Endothelial cell of umbilical vein (primary cell): ENCODE measurements around the gene CFP. TPM values are rescaled to one million over a fixed set of nuclear protein-coding genes. Genes with fewer than 3 reads are reported as not detected.

Experiments
- BruUV-seq: library from RNA; stranded (reverse); fragments of 400-500 nt; replicated peaks from 2 replicates; lab custom pipeline; 2021; lab: Mats Ljungman, UMichigan
- CTCF ChIA-PET: fragments of 300-600, 350-600 bp; sonication (Branson Sonifier 250); formaldehyde crosslinking; loops from one replicate; lab custom pipeline; 2021; ENCODE audit warnings: antibody characterized with exemption, inconsistent platforms; lab: Charles Lee
- POLR2A ChIA-PET: fragments of 300-600, 350-600 bp; sonication (Branson Sonifier 250); formaldehyde crosslinking; loops from one replicate; lab custom pipeline; 2021; ENCODE audit warnings: antibody characterized with exemption, inconsistent platforms; lab: Charles Lee
- DNase-seq: peaks from one replicate; pipeline ENCODE4 v3.0.0-alpha.2; 2011; ENCODE audit warnings: low read depth, low spot score
- FAIRE-seq: peaks from 2 replicates; lab custom pipeline; 2011; peaks lifted over from hg19 to GRCh38; lab: Jason Lieb, UNC
- H2AFZ ChIP-seq: 2 replicates; pipeline ENCODE4 v1.6.0; 2012; ENCODE audit warnings: low read depth, low read length, control low read depth, inconsistent platforms
- H3K27ac ChIP-seq: 2 replicates; pipeline ENCODE4 v1.5.1; 2011; ENCODE audit warnings: low read depth, mild to moderate bottlenecking, control low read depth, low read length, moderate library complexity; ENCODE audit not compliant: insufficient read depth
- H3K27me3 ChIP-seq, 2 experiments: 2 replicates each; pipeline versions ENCODE4 v1.6.0 to v1.6.1; 2011; ENCODE audit warnings: low read length in 2 of 2, mixed read lengths in 1 of 2; ENCODE audit not compliant: control insufficient read depth in 2 of 2, insufficient read depth in 2 of 2
- H3K36me3 ChIP-seq, 2 experiments: 2 replicates in 1 of 2; 3 replicates in 1 of 2; pipeline ENCODE4 v1.5.1; 2011; ENCODE audit warnings: low read length in 2 of 2, mild to moderate bottlenecking in 1 of 2, moderate library complexity in 1 of 2; ENCODE audit not compliant: control insufficient read depth in 2 of 2, insufficient read depth in 2 of 2; ENCODE audit errors: extremely low read depth in 1 of 2
- H3K4me1 ChIP-seq: 3 replicates; pipeline ENCODE4 v1.5.1; 2011; ENCODE audit warnings: mild to moderate bottlenecking, low read length; ENCODE audit not compliant: control insufficient read depth, insufficient read depth; ENCODE audit errors: extremely low read depth
- H3K4me2 ChIP-seq: 2 replicates; pipeline ENCODE4 v1.6.1; 2011; ENCODE audit warnings: low read length, control low read depth, mixed read lengths; ENCODE audit not compliant: insufficient read depth
- H3K4me3 ChIP-seq, 3 experiments: fragments of 200-600 bp in 1 of 3; sonication (generic), shearing (Covaris generic) in 1 of 3; replicated peaks in 1 of 3; 2 replicates each; pipeline ENCODE4 v1.5.1; 2011 to 2016; ENCODE audit warnings: control low read depth in 3 of 3, low read length in 3 of 3, mild to moderate bottlenecking in 2 of 3, inconsistent platforms in 1 of 3, low read depth in 1 of 3, moderate library complexity in 1 of 3; ENCODE audit not compliant: insufficient read depth in 1 of 3
- H3K79me2 ChIP-seq: 2 replicates; pipeline ENCODE4 v1.6.0; 2012; ENCODE audit warnings: low read length, inconsistent platforms; ENCODE audit not compliant: control insufficient read depth, insufficient read depth
- H3K9ac ChIP-seq: replicated peaks from 2 replicates; pipeline ENCODE3; 2011; ENCODE audit warnings: low read length, control low read depth; ENCODE audit not compliant: insufficient read depth; ENCODE audit errors: extremely low read depth
- H3K9me1 ChIP-seq: replicated peaks from 3 replicates; pipeline ENCODE4 v1.6.0; 2011; ENCODE audit warnings: mild to moderate bottlenecking, low read length; ENCODE audit not compliant: control insufficient read depth, insufficient read depth; ENCODE audit errors: extremely low read depth
- H3K9me3 ChIP-seq: replicated peaks from 2 replicates; pipeline ENCODE4 v1.5.1; 2012; ENCODE audit warnings: low read length, inconsistent platforms; ENCODE audit not compliant: control insufficient read depth, insufficient read depth
- H4K20me1 ChIP-seq: replicated peaks from 2 replicates; pipeline ENCODE3; 2011; ENCODE audit warnings: mild to moderate bottlenecking, low read length; ENCODE audit not compliant: control insufficient read depth, insufficient read depth; ENCODE audit errors: extremely low read depth
- EZH2 ChIP-seq: IDR thresholded peaks from 2 replicates; pipeline ENCODE4 v1.6.1; 2012; ENCODE audit warnings: borderline replicate concordance, low read depth, mild to moderate bottlenecking, moderate library complexity, low read length, inconsistent platforms; ENCODE audit not compliant: severe bottlenecking
- FOS ChIP-seq: IDR thresholded peaks from 2 replicates; pipeline ENCODE4 v1.6.1; 2011; ENCODE audit warnings: mild to moderate bottlenecking, low read length, moderate library complexity, borderline replicate concordance; ENCODE audit not compliant: insufficient read depth
- GATA2 ChIP-seq: IDR thresholded peaks from 2 replicates; pipeline ENCODE4 v1.7.0; 2011; ENCODE audit warnings: low read depth, mild to moderate bottlenecking, moderate library complexity, mixed read lengths, low read length; ENCODE audit not compliant: insufficient read length, insufficient read depth
- JUN ChIP-seq: IDR thresholded peaks from 2 replicates; pipeline ENCODE4 v1.6.1; 2011; ENCODE audit warnings: borderline replicate concordance, low read depth; ENCODE audit not compliant: insufficient read length, insufficient read depth
- MYC ChIP-seq: IDR thresholded peaks from one replicate; pipeline ENCODE4 v1.6.1; 2011; ENCODE audit warnings: mild to moderate bottlenecking, low read depth, low read length
- POLR2A ChIP-seq: IDR thresholded peaks from 2 replicates; pipeline ENCODE4 v1.6.1; 2012; ENCODE audit warnings: low read depth, mild to moderate bottlenecking, control low read depth, low read length
- POLR2AphosphoS5 ChIP-seq: IDR thresholded peaks from 2 replicates; pipeline ENCODE4 v1.6.1; 2012; ENCODE audit warnings: low read depth, mild to moderate bottlenecking, control low read depth, low read length, moderate library complexity; ENCODE audit not compliant: insufficient read depth
- dilution Hi-C: fragments of 300-500 bp; cut with MboI; formaldehyde crosslinking; loops from one replicate; pipeline ENCODE4 v1.15.0; 2019; ENCODE audit warnings: low sequenced_read_pairs; ENCODE audit not compliant: extremely low pct_ligation_motif_present
- intact Hi-C: fragments of 100-400 bp; cut with micrococcal nuclease; formaldehyde crosslinking; loops from one replicate; pipeline ENCODE4 v1.10.0; 2022
- polyA plus RNA-seq, 4 experiments: library from polyadenylated mRNA; depleted of rRNA in 3 of 4; stranded (reverse) in 3 of 4; unstranded in 1 of 4; fragments of >200 nt; gene quantifications; 2 replicates each; pipeline versions ENCODE4 v1.2.1 to v1.2.3, GENCODE V29; 2011 to 2012; ENCODE audit warnings: missing spikeins in 1 of 4
- total RNA-seq: library from RNA; stranded (reverse); gene quantifications from 2 replicates; pipeline ENCODE4 v1.2.3, GENCODE V29; 2021
- TF ChIP-seq, protein P1 (sequence below): IDR thresholded peaks from 2 replicates; pipeline ENCODE4 v1.6.1; 2011; ENCODE audit not compliant: insufficient read depth, insufficient read length
- TF ChIP-seq, protein P2 (sequence below), 2 donors: IDR thresholded peaks; 1 replicate in 1 of 2; 2 replicates in 1 of 2; pipeline ENCODE4 v1.5.1; 2011; ENCODE audit warnings: low read length in 2 of 2, mild to moderate bottlenecking in 2 of 2, moderate library complexity in 2 of 2, control low read depth in 1 of 2, inconsistent platforms in 1 of 2, low read depth in 1 of 2; ENCODE audit not compliant: insufficient read depth in 1 of 2; ENCODE audit errors: extremely low read depth in 1 of 2

Gene CFP
- total and polyA plus RNA-seq, 2 donors (not counting 3 experiments of a cell fraction or from before 2014, with no cell fraction given): 0.69 to 1.00 TPM

DNA sequence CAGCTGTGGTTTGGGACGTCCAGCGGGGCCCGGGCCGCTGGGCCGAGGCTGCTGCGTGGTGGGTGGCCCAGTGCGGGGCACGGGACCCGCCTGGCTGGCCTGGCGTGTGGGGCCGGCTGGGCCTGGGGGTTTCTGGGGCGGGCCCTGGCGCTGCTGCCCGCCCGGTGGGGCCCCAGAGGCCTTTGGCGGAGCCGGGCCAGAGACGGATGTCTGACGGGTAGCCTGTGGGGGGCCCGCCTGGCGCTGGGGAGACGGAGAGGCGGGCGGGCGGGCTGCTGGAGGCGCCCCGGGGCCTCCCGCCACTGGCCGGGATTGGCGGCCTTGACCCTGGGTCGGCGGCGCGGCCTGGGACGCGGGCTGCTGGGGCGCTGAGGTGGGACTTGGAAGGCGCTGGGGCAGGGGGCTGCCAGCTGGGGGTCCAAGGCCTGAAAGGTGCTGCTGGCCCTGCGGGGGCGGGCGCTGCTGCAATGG, 55.6 kb downstream of the CFP start:
- DNase-seq (no peak), FAIRE-seq (no peak)
- Histone ChIP-seq H3K4me2 (no peak overlapping the region), H3K9me1 (no peaks in the 10 kb centered on the region), H3K27ac (no peak overlapping the region), H3K36me3 (peaks cover 0 to 6% of the 10 kb centered on the region in 2 experiments), H3K4me3 (no peak overlapping the region), H3K9ac (no peak overlapping the region), H2AFZ (no peak overlapping the region), H3K9me3 (no peaks in the 10 kb centered on the region), H3K27me3 (no peaks in the 10 kb centered on the region), H4K20me1 (no peaks in the 10 kb centered on the region), H3K79me2 (no peaks in the 10 kb centered on the region), H3K4me1 (peaks cover 3% of the 10 kb centered on the region)
- intact Hi-C loops: no loop called here
- ChIA-PET POLR2A (no interaction called here), CTCF (no interaction called here)
- no TSS peak for BruUV-seq
- dilution Hi-C loops: no loop called here
- TF ChIP-seq POLR2AphosphoS5 (no peak), EZH2 (no peak), POLR2A (no peak), MYC (no peak), GATA2 (no peak), JUN (no peak), FOS (no peak)
- TF ChIP-seq, protein P1, sequence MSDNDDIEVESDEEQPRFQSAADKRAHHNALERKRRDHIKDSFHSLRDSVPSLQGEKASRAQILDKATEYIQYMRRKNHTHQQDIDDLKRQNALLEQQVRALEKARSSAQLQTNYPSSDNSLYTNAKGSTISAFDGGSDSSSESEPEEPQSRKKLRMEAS: no peak
- TF ChIP-seq, protein P2, sequence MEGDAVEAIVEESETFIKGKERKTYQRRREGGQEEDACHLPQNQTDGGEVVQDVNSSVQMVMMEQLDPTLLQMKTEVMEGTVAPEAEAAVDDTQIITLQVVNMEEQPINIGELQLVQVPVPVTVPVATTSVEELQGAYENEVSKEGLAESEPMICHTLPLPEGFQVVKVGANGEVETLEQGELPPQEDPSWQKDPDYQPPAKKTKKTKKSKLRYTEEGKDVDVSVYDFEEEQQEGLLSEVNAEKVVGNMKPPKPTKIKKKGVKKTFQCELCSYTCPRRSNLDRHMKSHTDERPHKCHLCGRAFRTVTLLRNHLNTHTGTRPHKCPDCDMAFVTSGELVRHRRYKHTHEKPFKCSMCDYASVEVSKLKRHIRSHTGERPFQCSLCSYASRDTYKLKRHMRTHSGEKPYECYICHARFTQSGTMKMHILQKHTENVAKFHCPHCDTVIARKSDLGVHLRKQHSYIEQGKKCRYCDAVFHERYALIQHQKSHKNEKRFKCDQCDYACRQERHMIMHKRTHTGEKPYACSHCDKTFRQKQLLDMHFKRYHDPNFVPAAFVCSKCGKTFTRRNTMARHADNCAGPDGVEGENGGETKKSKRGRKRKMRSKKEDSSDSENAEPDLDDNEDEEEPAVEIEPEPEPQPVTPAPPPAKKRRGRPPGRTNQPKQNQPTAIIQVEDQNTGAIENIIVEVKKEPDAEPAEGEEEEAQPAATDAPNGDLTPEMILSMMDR (IDR thresholded peaks at IDR 0.05; ENCODE audit: extremely low read depth in 1 of 2, insufficient read depth in 1 of 2, low read depth in 1 of 2, low read length in 2 of 2): no peak
